HCT116 (cell line): Measurements from ENCODE around the gene BIK. TPM values are rescaled to one million over a fixed set of nuclear protein-coding genes. Genes with fewer than 3 reads are reported as not detected.
A peak's percentile ranks its signal among the peaks of the same experiment; 100 is the strongest.

Source experiments
- ATAC-seq: fragments of 200-7000 bp; cut with Tn5 transposase; 2 replicates; pipeline ENCODE4 v1.9.1; 2020; ENCODE audit warnings: mild to moderate bottlenecking, moderate library complexity
- BruUV-seq: library from RNA; stranded (reverse); fragments of 400-500 nt; replicated peaks from 2 replicates; lab custom pipeline; 2021; lab: Mats Ljungman, UMichigan
- CTCF ChIA-PET: fragments of 300-600 bp; sonication (Branson Sonifier 250); formaldehyde crosslinking; loops from one replicate; lab custom pipeline; 2021; ENCODE audit warnings: antibody characterized with exemption; lab: Charles Lee
- POLR2A ChIA-PET: fragments of 300-600, 350-600 bp; sonication (Branson Sonifier 250); formaldehyde crosslinking; loops from one replicate; lab custom pipeline; 2021; ENCODE audit warnings: antibody characterized with exemption; lab: Charles Lee
- RAD21 ChIA-PET, 2 experiments: fragments of 300-600 bp; sonication (Branson Sonifier 250); formaldehyde crosslinking; loops; one replicate each; lab custom pipeline; 2023; ENCODE audit warnings: low total read pairs in 2 of 2; ENCODE audit not compliant: uncharacterized antibody in 2 of 2, unreplicated experiment in 2 of 2, low non-redundant PET in 1 of 2; lab: Charles Lee
- DNase-seq: peaks from one replicate; pipeline ENCODE4 v3.0.0-alpha.2; 2010; ENCODE audit warnings: low read depth, low spot score
- H2AFZ ChIP-seq: fragments of 200-600 bp; shearing (Covaris generic), sonication (generic); 2 replicates; pipeline ENCODE4 v1.6.1; 2017; ENCODE audit warnings: low read depth, mixed run types, mixed read lengths, antibody characterized with exemption, low read length; ENCODE audit not compliant: poor library complexity, severe bottlenecking
- H3K27ac ChIP-seq: 2 replicates; pipeline ENCODE4 v1.5.1; 2012; ENCODE audit warnings: low read depth, low read length
- H3K27me3 ChIP-seq: fragments of 200-600 bp; sonication (generic); 2 replicates; pipeline ENCODE4 v1.6.1; 2016; ENCODE audit warnings: mixed run types, low read length, mixed read lengths; ENCODE audit not compliant: insufficient read depth
- H3K36me3 ChIP-seq, 2 experiments: fragments of 200-500 bp in 1 of 2; fragments of 200-600 bp in 1 of 2; sonication (Bioruptor generic) in 1 of 2; sonication (generic) in 1 of 2; 2 replicates each; pipeline versions ENCODE4 v1.5.1 to v1.6.1; 2014 to 2016; ENCODE audit warnings: low read length in 2 of 2, inconsistent platforms in 1 of 2, mixed read lengths in 1 of 2, mixed run types in 1 of 2; ENCODE audit not compliant: insufficient read depth in 2 of 2, control insufficient read depth in 1 of 2
- H3K4me1 ChIP-seq, 2 experiments: fragments of 200-600 bp in 1 of 2; sonication (generic) in 1 of 2; 2 replicates each; pipeline versions ENCODE4 v1.5.1 to v1.6.1; 2012 to 2017; ENCODE audit warnings: low read length in 2 of 2, inconsistent platforms in 1 of 2, mild to moderate bottlenecking in 1 of 2, mixed read lengths in 1 of 2, mixed run types in 1 of 2, moderate library complexity in 1 of 2; ENCODE audit not compliant: insufficient read depth in 2 of 2, control insufficient read depth in 1 of 2
- H3K4me2 ChIP-seq: fragments of 200-600 bp; sonication (generic); 2 replicates; pipeline ENCODE4 v1.6.1; 2017; ENCODE audit warnings: mixed run types, low read length, mixed read lengths
- H3K4me3 ChIP-seq, 2 experiments: fragments of 200-600 bp in 1 of 2; sonication (generic) in 1 of 2; replicated peaks in 1 of 2; 2 replicates each; pipeline ENCODE4 v1.5.1; 2011 to 2016; ENCODE audit warnings: low read length in 2 of 2, control low read depth in 1 of 2, low read depth in 1 of 2, mild to moderate bottlenecking in 1 of 2, mixed read lengths in 1 of 2, mixed run types in 1 of 2
- H3K79me2 ChIP-seq: fragments of 200-600 bp; sonication (generic); 2 replicates; pipeline ENCODE4 v1.6.1; 2017; ENCODE audit warnings: mild to moderate bottlenecking, mixed run types, low read length, moderate library complexity, mixed read lengths; ENCODE audit not compliant: insufficient read depth
- H3K9ac ChIP-seq: fragments of 200-600 bp; sonication (generic); 2 replicates; pipeline ENCODE4 v1.6.1; 2016; ENCODE audit warnings: low read length, mixed read lengths
- H3K9me2 ChIP-seq: fragments of 200-600 bp; sonication (generic), shearing (Covaris generic); 2 replicates; pipeline ENCODE4 v1.6.1; 2017; ENCODE audit warnings: mixed run types, mild to moderate bottlenecking, moderate library complexity; ENCODE audit not compliant: insufficient read depth
- H3K9me3 ChIP-seq, 2 experiments: fragments of 200-500 bp in 1 of 2; fragments of 200-600 bp in 1 of 2; sonication (Bioruptor generic) in 1 of 2; sonication (generic) in 1 of 2; 2 replicates each; pipeline ENCODE4 v1.6.1; 2014 to 2017; ENCODE audit warnings: low read length in 2 of 2, mixed read lengths in 2 of 2, inconsistent platforms in 1 of 2, low read depth in 1 of 2, mild to moderate bottlenecking in 1 of 2, mixed run types in 1 of 2, moderate library complexity in 1 of 2; ENCODE audit not compliant: control insufficient read depth in 1 of 2, insufficient read depth in 1 of 2
- H4K20me1 ChIP-seq: fragments of 200-600 bp; sonication (generic), shearing (Covaris generic); 2 replicates; pipeline ENCODE4 v1.6.1; 2017; ENCODE audit warnings: mixed run types, mild to moderate bottlenecking, moderate library complexity; ENCODE audit not compliant: insufficient read depth
- JUND ChIP-seq: IDR thresholded peaks from 2 replicates; pipeline ENCODE4 v1.6.1; 2012
- SP1 ChIP-seq: IDR thresholded peaks from 2 replicates; pipeline ENCODE4 v1.6.1; 2012; ENCODE audit warnings: low read depth
- ZFX ChIP-seq: fragments of 450-650 bp; IDR thresholded peaks from 2 replicates; pipeline ENCODE4 v1.6.1; 2017
- intact Hi-C: fragments of 100-400 bp; cut with micrococcal nuclease; formaldehyde crosslinking; loops from 2 replicates; pipeline ENCODE4 v1.10.0; 2022
- total RNA-seq: library from RNA; stranded (reverse); gene quantifications from one replicate; pipeline ENCODE4 v1.2.1, GENCODE V29; 2021; ENCODE audit not compliant: unreplicated experiment
- TF ChIP-seq, protein P1 (sequence below): IDR thresholded peaks from 2 replicates; pipeline ENCODE4 v1.6.1; 2011; ENCODE audit warnings: mild to moderate bottlenecking, low read length, moderate library complexity; ENCODE audit not compliant: insufficient replicate concordance; ENCODE audit errors: extremely low read depth
- TF ChIP-seq, protein P2 (sequence below): IDR thresholded peaks from 2 replicates; pipeline ENCODE4 v1.6.1; 2012

The BIK gene
- total RNA-seq, 1 experiment from 2014 or later, result 31.0 TPM

DNA sequence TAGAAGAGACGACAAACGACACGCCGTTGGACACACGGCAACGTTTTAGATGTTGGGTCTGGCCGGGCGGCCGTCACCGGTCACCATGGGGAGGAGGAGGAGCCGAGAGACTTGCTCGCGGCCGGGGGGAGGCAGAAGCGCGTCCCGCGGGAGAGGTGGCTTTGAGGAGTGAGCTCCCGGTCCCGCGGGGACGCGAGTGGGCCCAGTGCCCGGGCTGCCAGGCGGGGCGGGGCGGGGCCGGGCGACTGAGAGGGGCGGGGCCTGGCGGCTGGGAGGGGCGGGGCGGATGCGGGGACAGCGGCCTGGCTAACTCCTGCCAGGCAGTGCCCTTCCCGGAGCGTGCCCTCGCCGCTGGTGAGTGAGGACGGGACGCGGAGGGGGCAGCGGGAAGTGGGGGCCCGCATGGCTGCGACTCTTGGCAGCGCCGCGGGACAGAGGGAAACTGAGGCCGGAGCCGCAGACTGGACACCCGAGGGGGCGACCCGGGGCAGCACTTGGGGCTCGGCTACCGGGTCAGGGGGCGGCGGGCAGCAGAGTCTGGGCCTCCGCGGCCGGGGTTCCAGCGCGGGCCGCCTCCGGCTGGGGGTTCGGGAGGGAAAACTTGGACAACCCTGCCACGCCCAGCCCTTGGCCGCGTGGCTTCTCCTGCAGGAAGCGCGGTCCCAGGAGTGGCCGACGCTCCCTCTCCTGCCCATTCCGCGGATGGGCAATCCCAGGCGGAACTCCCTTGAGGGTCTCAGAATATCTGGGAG is 40.9 kb downstream of the BIK start, which contains the start of gene TSPO (continued):
- TF ChIP-seq, protein P1, sequence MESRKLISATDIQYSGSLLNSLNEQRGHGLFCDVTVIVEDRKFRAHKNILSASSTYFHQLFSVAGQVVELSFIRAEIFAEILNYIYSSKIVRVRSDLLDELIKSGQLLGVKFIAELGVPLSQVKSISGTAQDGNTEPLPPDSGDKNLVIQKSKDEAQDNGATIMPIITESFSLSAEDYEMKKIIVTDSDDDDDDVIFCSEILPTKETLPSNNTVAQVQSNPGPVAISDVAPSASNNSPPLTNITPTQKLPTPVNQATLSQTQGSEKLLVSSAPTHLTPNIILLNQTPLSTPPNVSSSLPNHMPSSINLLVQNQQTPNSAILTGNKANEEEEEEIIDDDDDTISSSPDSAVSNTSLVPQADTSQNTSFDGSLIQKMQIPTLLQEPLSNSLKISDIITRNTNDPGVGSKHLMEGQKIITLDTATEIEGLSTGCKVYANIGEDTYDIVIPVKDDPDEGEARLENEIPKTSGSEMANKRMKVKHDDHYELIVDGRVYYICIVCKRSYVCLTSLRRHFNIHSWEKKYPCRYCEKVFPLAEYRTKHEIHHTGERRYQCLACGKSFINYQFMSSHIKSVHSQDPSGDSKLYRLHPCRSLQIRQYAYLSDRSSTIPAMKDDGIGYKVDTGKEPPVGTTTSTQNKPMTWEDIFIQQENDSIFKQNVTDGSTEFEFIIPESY, result no peak
- TF ChIP-seq, protein P2, sequence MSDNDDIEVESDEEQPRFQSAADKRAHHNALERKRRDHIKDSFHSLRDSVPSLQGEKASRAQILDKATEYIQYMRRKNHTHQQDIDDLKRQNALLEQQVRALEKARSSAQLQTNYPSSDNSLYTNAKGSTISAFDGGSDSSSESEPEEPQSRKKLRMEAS, result peak; percentile 81
- TF ChIP-seq SP1, result no peak
- TF ChIP-seq, all 23 proteins: peak for 3

DNA sequence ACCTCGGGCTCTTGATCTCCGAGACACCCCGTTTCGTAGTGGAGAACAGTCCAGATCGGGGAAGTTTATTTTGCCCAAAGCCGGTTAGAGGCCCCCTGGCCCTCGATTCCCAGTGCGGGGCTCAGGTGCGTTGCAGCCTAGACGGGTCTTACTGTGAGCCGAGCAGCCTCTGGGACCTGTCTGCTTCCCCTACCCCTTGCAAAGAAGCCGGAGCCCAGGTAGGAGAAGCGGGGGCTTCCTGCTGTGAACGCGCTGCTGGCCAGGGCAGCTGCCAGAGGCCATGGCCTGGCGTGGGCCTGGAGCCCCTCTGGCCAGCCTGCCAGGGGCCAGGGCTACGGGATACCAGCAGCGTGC is 41.4 kb downstream of the BIK start:
- no peaks in the 10 kb centered on the region for H3K9me3 ChIP-seq
- peak overlapping the region; percentile 80 to 82 for H3K4me3 ChIP-seq
- CTCF ChIA-PET, result no interaction called here
- H3K79me2 ChIP-seq, result peaks cover 46% of the 10 kb centered on the region
- POLR2A ChIA-PET, result interaction anchor here (1.5 to 1.9 kb wide), 2 partner anchors 24 to 537 kb away, joined by 4 to 8 read pairs; partner anchors contain the start of gene POLDIP3
- peak overlapping the region; percentile 78 for H3K9ac ChIP-seq
- no peaks in the 10 kb centered on the region for H3K9me2 ChIP-seq
- H3K36me3 ChIP-seq, result no peaks in the 10 kb centered on the region; a peak in 1 of 4 replicates
- H4K20me1 ChIP-seq, result no peaks in the 10 kb centered on the region
- H3K4me1 ChIP-seq, result peaks cover 9 to 45% of the 10 kb centered on the region in 2 experiments
- no peaks in the 10 kb centered on the region for H3K27me3 ChIP-seq
- peak overlapping the region; percentile 99 for H3K4me2 ChIP-seq
- peak overlapping the region; percentile 92 for H3K27ac ChIP-seq
- no peak for DNase-seq
- peak; percentile 36 for ATAC-seq
- RAD21 ChIA-PET, result no interaction called here
- intact Hi-C loops, result no loop called here
- TF ChIP-seq JUND (no peak), ZFX (0 out of 2 replicates have a peak, but pooled peaks have one; percentile 70)
- TF ChIP-seq, all 23 proteins: peak for 1
- no TSS peak for BruUV-seq
- no peak overlapping the region for H2AFZ ChIP-seq
